ENCODE data around the gene TMEM179B. TPM values are rescaled to one million over a fixed set of nuclear protein-coding genes. Genes with fewer than 3 reads are reported as not detected.
A peak's percentile ranks its signal among the peaks of the same experiment; 100 is the strongest.

TMEM179B gene
- polyA plus RNA-seq, 1 donor: 69.5 TPM

GRCh38 chr11:62832336-62833234 is 45.4 kb downstream of the TMEM179B start, which contains the start of gene TEX54:
Gene TEX54, minus strand, starts transcription at chr11:62832841.
- H3K27me3 ChIP-seq (ENCODE audit: control insufficient read depth, insufficient read depth, low read length): no peaks in the 10 kb centered on the region
- peak within 1 kb of the TSS; percentile 98 for H3K27ac ChIP-seq (ENCODE audit: low read length)
- peaks cover 10% of the 10 kb centered on the region for H3K4me1 ChIP-seq (ENCODE audit: control insufficient read depth, insufficient read depth, low read length)
- DNase-seq: peak in 1 of 2 donors; percentile 76
- no CpG with 5 or more reads among the region's 40 CpGs for WGBS (ENCODE audit: insufficient coverage, low lambda C conversion rate)
- peak within 1 kb of the TSS; percentile 87 for H3K4me3 ChIP-seq (ENCODE audit: low read length)
- peaks cover 40% of the 10 kb centered on the region for H3K36me3 ChIP-seq (ENCODE audit: control insufficient read depth, insufficient read depth, low read length)
- H3K9me3 ChIP-seq (ENCODE audit: control insufficient read depth, low read depth, low read length): no peaks in the 10 kb centered on the region

- no peak overlapping the region for H3K27ac ChIP-seq (ENCODE audit: low read length)
- DNase-seq: no peak
- 89% methylated on average over 3 of the region's 8 CpGs for WGBS (ENCODE audit: insufficient coverage, low lambda C conversion rate)
- peaks cover 34% of the 10 kb centered on the region for H3K36me3 ChIP-seq (ENCODE audit: control insufficient read depth, insufficient read depth, low read length)
- no peaks in the 10 kb centered on the region for H3K9me3 ChIP-seq (ENCODE audit: control insufficient read depth, low read depth, low read length)
- H3K4me3 ChIP-seq (ENCODE audit: low read length): no peak overlapping the region
- H3K4me1 ChIP-seq (ENCODE audit: control insufficient read depth, insufficient read depth, low read length): peaks cover 14% of the 10 kb centered on the region
- H3K27me3 ChIP-seq (ENCODE audit: control insufficient read depth, insufficient read depth, low read length): no peaks in the 10 kb centered on the region
Observed at GRCh38 chr11:62835336-62835735, 48.1 kb downstream of the TMEM179B start.

GRCh38 chr11:62839050-62839945 is 52.1 kb downstream of the TMEM179B start, which contains the start of gene WDR74:
Gene WDR74, minus strand, starts transcription at chr11:62839590. Its CDS starts 20 bp downstream, at chr11:62839570.
- peak within 1 kb of the TSS; percentile 99 for H3K27ac ChIP-seq (ENCODE audit: low read length)
- H3K4me3 ChIP-seq (ENCODE audit: low read length): peak within 1 kb of the TSS; percentile 90
- peak; percentile 95 to 96 for DNase-seq
- no peaks in the 10 kb centered on the region for H3K9me3 ChIP-seq (ENCODE audit: control insufficient read depth, low read depth, low read length)
- peaks cover 15% of the 10 kb centered on the region for H3K4me1 ChIP-seq (ENCODE audit: control insufficient read depth, insufficient read depth, low read length)
- H3K27me3 ChIP-seq (ENCODE audit: control insufficient read depth, insufficient read depth, low read length): no peaks in the 10 kb centered on the region
- WGBS (ENCODE audit: insufficient coverage, low lambda C conversion rate): 0% methylated on average over 5 of the region's 62 CpGs
- peaks cover 29% of the 10 kb centered on the region for H3K36me3 ChIP-seq (ENCODE audit: control insufficient read depth, insufficient read depth, low read length)

Other genes with a start within 250 kb of the TMEM179B start
- 134 TPM for gene AHNAK, start 240.6 kb upstream of the TMEM179B start, polyA plus RNA-seq
- 2,426 TPM for gene EEF1G, start 213.5 kb upstream of the TMEM179B start, polyA plus RNA-seq
- 18.7 TPM for gene TUT1, start 195.9 kb upstream of the TMEM179B start, polyA plus RNA-seq
- gene MTA2, start 185.5 kb upstream of the TMEM179B start, polyA plus RNA-seq: 51.6 TPM
- gene EML3, start 174.6 kb upstream of the TMEM179B start, polyA plus RNA-seq: 25.3 TPM
- 4.5 TPM for gene ROM1, start 174.1 kb upstream of the TMEM179B start, polyA plus RNA-seq
- gene B3GAT3, start 165.4 kb upstream of the TMEM179B start, polyA plus RNA-seq: 40.0 TPM
- gene GANAB, start 140.8 kb upstream of the TMEM179B start, polyA plus RNA-seq: 272 TPM
- gene INTS5, start 134.1 kb upstream of the TMEM179B start, polyA plus RNA-seq: 15.2 TPM
- gene C11orf98, start 122.2 kb upstream of the TMEM179B start, polyA plus RNA-seq: 60.4 TPM
- 8.7 TPM for gene CSKMT, start 122.1 kb upstream of the TMEM179B start, polyA plus RNA-seq
- gene UQCC3, start 115.7 kb upstream of the TMEM179B start, polyA plus RNA-seq: 10.4 TPM
- gene LBHD1, start 115.1 kb upstream of the TMEM179B start, polyA plus RNA-seq: 5.7 TPM
- gene UBXN1, start 108.3 kb upstream of the TMEM179B start, polyA plus RNA-seq: 146 TPM
- gene LRRN4CL, start 97.9 kb upstream of the TMEM179B start, polyA plus RNA-seq: 2.9 TPM
- gene BSCL2, start 80.0 kb upstream of the TMEM179B start, polyA plus RNA-seq: 38.6 TPM
- gene GNG3, start 79.7 kb upstream of the TMEM179B start, polyA plus RNA-seq: 10.9 TPM
- gene HNRNPUL2, start 59.9 kb upstream of the TMEM179B start, polyA plus RNA-seq: 65.1 TPM
- gene TTC9C, start 58.9 kb upstream of the TMEM179B start, polyA plus RNA-seq: 37.9 TPM
- gene ZBTB3, start 33.2 kb upstream of the TMEM179B start, polyA plus RNA-seq: 7.2 TPM
- 87.5 TPM for gene POLR2G, start 25.8 kb upstream of the TMEM179B start, polyA plus RNA-seq
- 28.5 TPM for gene TAF6L, start 16.0 kb upstream of the TMEM179B start, polyA plus RNA-seq
- gene TMEM223, start 4.6 kb downstream of the TMEM179B start, polyA plus RNA-seq: 18.4 TPM
- gene NXF1, start 18.0 kb downstream of the TMEM179B start, polyA plus RNA-seq: 89.3 TPM
- 42.4 TPM for gene STX5, start 44.6 kb downstream of the TMEM179B start, polyA plus RNA-seq
- 0.76 TPM for gene TEX54, start 45.4 kb downstream of the TMEM179B start, polyA plus RNA-seq
- gene WDR74, start 52.2 kb downstream of the TMEM179B start, polyA plus RNA-seq: 38.4 TPM
- 182 TPM for gene SLC3A2, start 93.5 kb downstream of the TMEM179B start, polyA plus RNA-seq
- gene CHRM1, start 134.0 kb downstream of the TMEM179B start, polyA plus RNA-seq: 1.3 TPM
- gene SLC22A6, start 197.6 kb downstream of the TMEM179B start, polyA plus RNA-seq: not detected
- 0.07 TPM for gene SLC22A8, start 228.4 kb downstream of the TMEM179B start, polyA plus RNA-seq